ENCODE data around the gene NEK4.

Gene NEK4

GRCh38 chr3:52724511-52724910, 46.2 kb downstream of the NEK4 start:
- H3K4me1 ChIP-seq (ENCODE audit: insufficient read depth, insufficient read length): no peaks in the 10 kb centered on the region
- H3K9ac ChIP-seq (ENCODE audit: insufficient read length, low read depth): no peak overlapping the region
- DNase-seq (ENCODE audit: low read depth, low spot score): no peak
- TF ChIP-seq ZNF274 (IDR thresholded peaks at IDR 0.05; ENCODE audit: low read depth, low read length): no peak
- TF ChIP-seq SUZ12 (IDR thresholded peaks at IDR 0.05; ENCODE audit: extremely low read depth, insufficient read depth, insufficient read length): no peak
- no peak for TF ChIP-seq YY1 (IDR thresholded peaks at IDR 0.05; ENCODE audit: insufficient read depth, insufficient read length)
- H3K4me3 ChIP-seq (ENCODE audit: insufficient read length, low read depth): no peak overlapping the region
- no peaks in the 10 kb centered on the region for H3K9me3 ChIP-seq (ENCODE audit: insufficient read depth, low read length)
- H3K27me3 ChIP-seq (ENCODE audit: insufficient read depth, insufficient read length): no peaks in the 10 kb centered on the region
- H3K36me3 ChIP-seq (ENCODE audit: insufficient read depth, insufficient read length, low read length): peaks cover 8% of the 10 kb centered on the region

- Histone ChIP-seq H3K9ac (ENCODE audit: insufficient read length, low read depth) (no peak overlapping the region), H3K4me3 (ENCODE audit: insufficient read length, low read depth) (no peak overlapping the region), H3K4me1 (ENCODE audit: insufficient read depth, insufficient read length) (no peaks in the 10 kb centered on the region), H3K9me3 (ENCODE audit: insufficient read depth, low read length) (no peaks in the 10 kb centered on the region), H3K36me3 (ENCODE audit: insufficient read depth, insufficient read length, low read length) (peaks cover 8% of the 10 kb centered on the region), H3K27me3 (ENCODE audit: insufficient read depth, insufficient read length) (no peaks in the 10 kb centered on the region)
- TF ChIP-seq SUZ12 (IDR thresholded peaks at IDR 0.05; ENCODE audit: extremely low read depth, insufficient read depth, insufficient read length) (no peak), ZNF274 (IDR thresholded peaks at IDR 0.05; ENCODE audit: low read depth, low read length) (no peak), YY1 (IDR thresholded peaks at IDR 0.05; ENCODE audit: insufficient read depth, insufficient read length) (no peak)
- DNase-seq (ENCODE audit: low read depth, low spot score): no peak
Measured at GRCh38 chr3:52723935-52724334, 46.8 kb downstream of the NEK4 start.

- H3K9ac ChIP-seq (ENCODE audit: insufficient read length, low read depth): no peak overlapping the region
- DNase-seq (ENCODE audit: low read depth, low spot score): no peak
- peaks cover 12% of the 10 kb centered on the region for H3K36me3 ChIP-seq (ENCODE audit: insufficient read depth, insufficient read length, low read length)
- no peak overlapping the region for H3K4me3 ChIP-seq (ENCODE audit: insufficient read length, low read depth)
- TF ChIP-seq YY1 (IDR thresholded peaks at IDR 0.05; ENCODE audit: insufficient read depth, insufficient read length): no peak
- H3K4me1 ChIP-seq (ENCODE audit: insufficient read depth, insufficient read length): no peaks in the 10 kb centered on the region
- H3K9me3 ChIP-seq (ENCODE audit: insufficient read depth, low read length): no peaks in the 10 kb centered on the region
- no peaks in the 10 kb centered on the region for H3K27me3 ChIP-seq (ENCODE audit: insufficient read depth, insufficient read length)
Measured at GRCh38 chr3:52722491-52722890, 48.2 kb downstream of the NEK4 start.

- H3K27me3 ChIP-seq (ENCODE audit: insufficient read depth, insufficient read length): no peaks in the 10 kb centered on the region
- H3K4me1 ChIP-seq (ENCODE audit: insufficient read depth, insufficient read length): no peaks in the 10 kb centered on the region
- no peaks in the 10 kb centered on the region for H3K9me3 ChIP-seq (ENCODE audit: insufficient read depth, low read length)
- no peak overlapping the region for H3K9ac ChIP-seq (ENCODE audit: insufficient read length, low read depth)
- no peak for DNase-seq (ENCODE audit: low read depth, low spot score)
- H3K4me3 ChIP-seq (ENCODE audit: insufficient read length, low read depth): no peak overlapping the region
- H3K36me3 ChIP-seq (ENCODE audit: insufficient read depth, insufficient read length, low read length): peaks cover 12% of the 10 kb centered on the region
- TF ChIP-seq ZNF274 (IDR thresholded peaks at IDR 0.05; ENCODE audit: low read depth, low read length) (no peak), YY1 (IDR thresholded peaks at IDR 0.05; ENCODE audit: insufficient read depth, insufficient read length) (no peak), SUZ12 (IDR thresholded peaks at IDR 0.05; ENCODE audit: extremely low read depth, insufficient read depth, insufficient read length) (no peak)
Measured at GRCh38 chr3:52721730-52722008, 49.1 kb downstream of the NEK4 start.

- Histone ChIP-seq H3K9me3 (ENCODE audit: insufficient read depth, low read length) (no peaks in the 10 kb centered on the region), H3K9ac (ENCODE audit: insufficient read length, low read depth) (no peak overlapping the region), H3K4me3 (ENCODE audit: insufficient read length, low read depth) (no peak overlapping the region), H3K27me3 (ENCODE audit: insufficient read depth, insufficient read length) (no peaks in the 10 kb centered on the region), H3K4me1 (ENCODE audit: insufficient read depth, insufficient read length) (no peaks in the 10 kb centered on the region), H3K36me3 (ENCODE audit: insufficient read depth, insufficient read length, low read length) (peaks cover 12% of the 10 kb centered on the region)
- TF ChIP-seq SUZ12 (IDR thresholded peaks at IDR 0.05; ENCODE audit: extremely low read depth, insufficient read depth, insufficient read length) (no peak), YY1 (IDR thresholded peaks at IDR 0.05; ENCODE audit: insufficient read depth, insufficient read length) (no peak), ZNF274 (IDR thresholded peaks at IDR 0.05; ENCODE audit: low read depth, low read length) (no peak)
- no peak for DNase-seq (ENCODE audit: low read depth, low spot score)
Measured at GRCh38 chr3:52721002-52721729, 49.6 kb downstream of the NEK4 start.

- Histone ChIP-seq H3K9me3 (ENCODE audit: insufficient read depth, low read length) (no peaks in the 10 kb centered on the region), H3K4me3 (ENCODE audit: insufficient read length, low read depth) (no peak overlapping the region), H3K36me3 (ENCODE audit: insufficient read depth, insufficient read length, low read length) (peaks cover 16% of the 10 kb centered on the region), H3K27me3 (ENCODE audit: insufficient read depth, insufficient read length) (no peaks in the 10 kb centered on the region), H3K9ac (ENCODE audit: insufficient read length, low read depth) (no peak overlapping the region), H3K4me1 (ENCODE audit: insufficient read depth, insufficient read length) (peaks cover 2% of the 10 kb centered on the region)
- no peak for DNase-seq (ENCODE audit: low read depth, low spot score)
- no peak for TF ChIP-seq SUZ12 (IDR thresholded peaks at IDR 0.05; ENCODE audit: extremely low read depth, insufficient read depth, insufficient read length)
- TF ChIP-seq YY1 (IDR thresholded peaks at IDR 0.05; ENCODE audit: insufficient read depth, insufficient read length): no peak
- no peak for TF ChIP-seq ZNF274 (IDR thresholded peaks at IDR 0.05; ENCODE audit: low read depth, low read length)
Measured at GRCh38 chr3:52719618-52720017, 51.1 kb downstream of the NEK4 start.

- TF ChIP-seq ZNF274 (IDR thresholded peaks at IDR 0.05; ENCODE audit: low read depth, low read length): no peak
- TF ChIP-seq SUZ12 (IDR thresholded peaks at IDR 0.05; ENCODE audit: extremely low read depth, insufficient read depth, insufficient read length): no peak
- TF ChIP-seq YY1 (IDR thresholded peaks at IDR 0.05; ENCODE audit: insufficient read depth, insufficient read length): no peak
- no peak for DNase-seq (ENCODE audit: low read depth, low spot score)
Measured at GRCh38 chr3:52715714-52716305, 54.9 kb downstream of the NEK4 start.

More at GRCh38 chr3:52715714-52716305, 54.9 kb downstream of the NEK4 start:
- no peak overlapping the region for H3K4me3 ChIP-seq (ENCODE audit: insufficient read length, low read depth)
- H3K4me1 ChIP-seq (ENCODE audit: insufficient read depth, insufficient read length): peaks cover 2% of the 10 kb centered on the region
- no peaks in the 10 kb centered on the region for H3K27me3 ChIP-seq (ENCODE audit: insufficient read depth, insufficient read length)
- no peaks in the 10 kb centered on the region for H3K9me3 ChIP-seq (ENCODE audit: insufficient read depth, low read length)
- H3K36me3 ChIP-seq (ENCODE audit: insufficient read depth, insufficient read length, low read length): peaks cover 29% of the 10 kb centered on the region
- no peak overlapping the region for H3K9ac ChIP-seq (ENCODE audit: insufficient read length, low read depth)
